Measurements from ENCODE around the gene DLGAP1. TPM values are rescaled to one million over a fixed set of nuclear protein-coding genes. Genes with fewer than 3 reads are reported as not detected.

The DLGAP1 gene
- polyA plus RNA-seq, 1 donor from 2014 or later, result 4.5 TPM

GRCh38 chr18:4233468-4233867 is 221.6 kb downstream of the DLGAP1 start:
- Histone ChIP-seq H3K27ac (ENCODE audit: low read length) (no peak overlapping the region), H3K4me2 (ENCODE audit: low read length) (no peak overlapping the region), H3K27me3 (ENCODE audit: insufficient read depth, low read depth, low read length) (no peaks in the 10 kb centered on the region), H3K9me3 (ENCODE audit: low read length) (peaks cover 5% of the 10 kb centered on the region), H3F3A (ENCODE audit: insufficient read depth, low read length, poor library complexity, severe bottlenecking) (no peaks in the 10 kb centered on the region), H3K9ac (ENCODE audit: low read length) (no peak overlapping the region), H3K79me2 (replicated peaks; ENCODE audit: insufficient read depth, low read length) (no peaks in the 10 kb centered on the region), H3K36me3 (ENCODE audit: insufficient read depth, low read length) (no peaks in the 10 kb centered on the region), H3K9me2 (ENCODE audit: insufficient read depth, low read length) (no peaks in the 10 kb centered on the region), H3K4me3 (ENCODE audit: low read length) (no peak overlapping the region), H2AFZ (ENCODE audit: low read depth, low read length) (no peak overlapping the region), H4K20me1 (ENCODE audit: insufficient read depth) (no peaks in the 10 kb centered on the region)
- no peak for TF ChIP-seq MXI1 (conservative IDR thresholded peaks at IDR 0.05; ENCODE audit: poor library complexity, severe bottlenecking)
- TF ChIP-seq POLR2AphosphoS5 (IDR thresholded peaks at IDR 0.05), result no peak
- no peak for TF ChIP-seq CTCF (IDR thresholded peaks at IDR 0.05; ENCODE audit: poor library complexity, severe bottlenecking)
- no peak for TF ChIP-seq EZH2 (IDR thresholded peaks at IDR 0.05; ENCODE audit: borderline replicate concordance, insufficient read depth, low read length, poor library complexity, severe bottlenecking)
- TF ChIP-seq REST (IDR thresholded peaks at IDR 0.05; ENCODE audit: borderline replicate concordance), result no peak
- TF ChIP-seq RAD21 (conservative IDR thresholded peaks at IDR 0.05), result no peak
- TF ChIP-seq EP300 (conservative IDR thresholded peaks at IDR 0.05; ENCODE audit: poor library complexity, severe bottlenecking), result no peak
- TF ChIP-seq SMC3 (conservative IDR thresholded peaks at IDR 0.05; ENCODE audit: poor library complexity), result no peak
- TF ChIP-seq TAF1 (IDR thresholded peaks at IDR 0.05; ENCODE audit: low read depth), result no peak

DNA sequence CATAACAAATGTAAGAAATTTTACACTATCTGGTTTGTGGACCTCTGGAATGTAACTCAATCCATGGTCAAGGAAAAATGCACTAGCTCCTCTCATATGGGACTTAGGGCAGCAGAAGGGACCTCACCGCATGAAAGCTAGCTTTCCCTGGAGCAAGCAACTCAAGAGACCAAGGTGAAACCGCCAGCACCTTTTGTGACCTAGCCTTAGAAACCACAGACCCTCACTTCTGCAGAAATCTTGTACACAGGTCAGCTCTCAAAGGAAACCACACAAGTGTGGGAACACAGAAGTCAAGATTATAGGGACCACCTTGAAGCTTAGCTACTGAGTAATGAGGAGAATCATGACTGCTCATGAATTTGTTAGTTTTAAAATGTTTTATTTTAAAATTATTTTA is 222.5 kb downstream of the DLGAP1 start:
- no peak overlapping the region for H3K27ac ChIP-seq (ENCODE audit: low read length)
- no peak overlapping the region for H3K9ac ChIP-seq (ENCODE audit: low read length)
- no peak overlapping the region for H3K4me2 ChIP-seq (ENCODE audit: low read length)
- H2AFZ ChIP-seq (ENCODE audit: low read depth, low read length), result no peak overlapping the region
- no peak for TF ChIP-seq CTCF (IDR thresholded peaks at IDR 0.05; ENCODE audit: poor library complexity, severe bottlenecking)
- no peak for TF ChIP-seq POLR2AphosphoS5 (IDR thresholded peaks at IDR 0.05)
- no peak for TF ChIP-seq TAF1 (IDR thresholded peaks at IDR 0.05; ENCODE audit: low read depth)
- no peak for TF ChIP-seq EZH2 (IDR thresholded peaks at IDR 0.05; ENCODE audit: borderline replicate concordance, insufficient read depth, low read length, poor library complexity, severe bottlenecking)
- TF ChIP-seq REST (IDR thresholded peaks at IDR 0.05; ENCODE audit: borderline replicate concordance), result no peak
- no peak for TF ChIP-seq RAD21 (conservative IDR thresholded peaks at IDR 0.05)
- TF ChIP-seq MXI1 (conservative IDR thresholded peaks at IDR 0.05; ENCODE audit: poor library complexity, severe bottlenecking), result no peak
- no peak for TF ChIP-seq EP300 (conservative IDR thresholded peaks at IDR 0.05; ENCODE audit: poor library complexity, severe bottlenecking)
- TF ChIP-seq SMC3 (conservative IDR thresholded peaks at IDR 0.05; ENCODE audit: poor library complexity), result no peak
- no peak overlapping the region for H3K4me3 ChIP-seq (ENCODE audit: low read length)
- H3K27me3 ChIP-seq (ENCODE audit: insufficient read depth, low read depth, low read length), result no peaks in the 10 kb centered on the region
- no peaks in the 10 kb centered on the region for H3K9me2 ChIP-seq (ENCODE audit: insufficient read depth, low read length)
- no peaks in the 10 kb centered on the region for H4K20me1 ChIP-seq (ENCODE audit: insufficient read depth)
- H3K36me3 ChIP-seq (ENCODE audit: insufficient read depth, low read length), result no peaks in the 10 kb centered on the region
- H3K9me3 ChIP-seq (ENCODE audit: low read length), result peaks cover 5% of the 10 kb centered on the region
- no peaks in the 10 kb centered on the region for H3K79me2 ChIP-seq (replicated peaks; ENCODE audit: insufficient read depth, low read length)
- no peaks in the 10 kb centered on the region for H3F3A ChIP-seq (ENCODE audit: insufficient read depth, low read length, poor library complexity, severe bottlenecking)

Measured in neural cell (in vitro differentiated cells).